ENCODE results near the gene WRAP73.

WRAP73 gene

DNA sequence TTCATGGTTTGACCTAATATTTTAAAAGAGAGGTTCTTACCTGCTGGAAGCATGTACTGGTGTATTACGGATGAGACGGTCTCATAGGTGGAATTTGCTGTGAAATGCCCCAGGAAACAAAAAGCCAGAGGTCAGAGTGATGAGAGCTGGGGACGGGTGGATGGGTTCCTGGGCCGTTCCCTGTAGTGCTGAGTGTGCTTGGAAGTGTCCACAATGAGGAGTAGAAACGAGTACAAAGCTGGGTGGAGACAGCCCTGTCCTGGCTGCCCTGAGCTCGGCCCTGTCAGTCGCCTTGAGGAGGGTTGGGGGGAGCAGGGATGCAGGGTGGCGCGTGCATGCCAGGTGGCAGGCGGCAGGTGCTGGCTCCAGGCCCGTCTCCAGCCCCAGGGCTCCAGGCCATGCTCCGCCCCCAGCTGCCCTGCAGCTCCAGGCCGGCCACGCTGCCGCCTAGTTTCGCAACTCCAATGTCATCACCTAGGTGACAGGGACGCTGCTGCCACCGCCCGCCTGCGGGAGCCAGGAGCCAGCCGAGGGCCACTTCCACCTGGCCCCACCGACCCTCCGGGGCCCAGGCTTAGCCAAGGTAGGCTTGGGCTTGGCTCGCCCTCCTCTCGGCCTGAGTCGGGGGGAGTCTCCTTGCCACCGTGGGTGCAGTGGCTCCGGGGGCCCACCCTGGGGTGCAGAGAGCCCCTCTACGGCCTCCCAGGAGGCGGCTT, 18.8 kb upstream of the WRAP73 start:
- no peak for DNase-seq (ENCODE audit: low read depth)

DNA sequence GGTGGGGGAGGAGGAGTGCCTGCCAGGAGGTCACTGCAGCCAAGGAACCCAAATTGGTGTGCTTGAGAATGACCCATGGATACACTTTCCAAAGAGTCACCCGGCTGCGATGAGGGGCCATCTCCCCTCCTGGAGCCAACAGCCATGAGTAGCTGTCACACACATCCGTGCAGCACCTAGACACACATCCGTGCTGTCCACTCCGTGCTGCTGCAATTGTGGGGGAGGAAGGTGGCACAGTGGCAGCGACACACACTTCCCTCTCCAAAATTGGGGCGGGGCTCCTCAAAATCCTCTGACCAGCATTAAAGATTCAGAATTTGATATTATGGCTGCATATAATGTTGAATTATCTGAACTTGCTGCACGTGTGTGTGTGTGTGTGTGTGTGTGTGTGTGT, 18.2 kb upstream of the WRAP73 start:
- DNase-seq (ENCODE audit: low read depth): no peak

DNA sequence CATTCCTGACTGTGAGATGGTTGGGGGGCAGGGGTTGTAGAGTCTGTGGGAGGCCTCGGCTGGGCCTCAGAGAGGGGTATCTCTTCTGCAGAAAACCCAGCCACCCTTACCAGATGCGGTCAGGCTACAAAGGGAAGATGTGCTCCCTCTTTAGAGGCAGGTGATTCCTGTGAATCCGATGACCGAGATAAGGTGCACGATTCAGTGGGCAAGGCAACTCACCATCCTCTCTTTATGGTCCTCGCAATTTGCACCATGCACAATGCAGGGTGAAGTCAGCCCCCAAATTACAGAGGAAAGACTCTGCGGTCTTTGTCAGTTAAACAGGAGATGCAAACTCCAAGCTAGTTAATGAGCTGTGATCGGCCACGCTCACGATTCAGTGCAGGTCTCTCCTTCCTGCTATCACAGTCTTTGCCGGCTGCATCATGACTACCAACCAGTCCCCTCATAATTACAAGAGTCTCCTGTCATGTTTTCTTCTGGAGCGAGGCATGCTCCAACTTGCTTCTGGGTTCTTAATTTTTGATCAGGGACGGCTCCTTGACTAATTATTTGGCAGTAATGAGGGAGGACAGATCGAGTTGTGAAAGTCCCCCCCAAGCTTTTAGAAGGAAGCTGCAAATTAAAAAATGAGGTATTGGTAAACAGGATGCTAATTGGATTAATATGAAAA, 14.9 kb upstream of the WRAP73 start:
- DNase-seq (ENCODE audit: low read depth): no peak

DNA sequence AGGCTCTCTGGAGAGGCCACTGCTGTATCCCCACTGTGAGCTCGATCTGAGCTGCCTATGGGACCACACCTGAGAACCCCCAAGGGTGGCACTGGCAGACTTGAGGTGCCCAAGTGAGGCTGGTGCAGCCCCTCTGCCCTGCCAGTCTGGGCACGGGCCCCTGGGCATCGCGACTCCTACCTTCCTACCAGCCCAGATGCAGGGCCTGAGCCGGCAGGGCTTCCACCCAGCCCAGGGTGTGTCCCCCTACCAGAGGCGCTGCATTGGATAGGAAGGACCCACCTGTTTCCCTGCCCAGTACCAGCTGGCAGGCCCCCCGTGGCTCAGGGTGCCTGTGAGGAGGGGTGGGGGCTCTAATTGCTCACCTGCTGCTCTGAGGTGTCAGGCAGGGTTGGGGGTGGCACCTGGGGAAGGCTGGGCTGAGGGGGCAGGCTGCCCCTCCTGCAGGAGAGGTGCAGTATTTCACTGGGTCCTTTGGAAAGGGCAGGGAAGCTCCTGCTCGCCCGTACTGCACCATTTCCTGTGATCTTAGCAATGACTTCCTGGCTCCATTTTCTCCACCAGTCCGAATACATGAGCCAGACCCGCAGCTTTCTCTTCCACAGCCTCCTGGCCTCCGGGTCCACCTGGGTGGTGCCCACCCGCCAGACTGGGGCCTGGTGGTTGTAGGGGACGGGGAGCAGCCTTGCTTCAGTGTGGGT, 14.2 kb upstream of the WRAP73 start:
- DNase-seq (ENCODE audit: low read depth): no peak

DNA sequence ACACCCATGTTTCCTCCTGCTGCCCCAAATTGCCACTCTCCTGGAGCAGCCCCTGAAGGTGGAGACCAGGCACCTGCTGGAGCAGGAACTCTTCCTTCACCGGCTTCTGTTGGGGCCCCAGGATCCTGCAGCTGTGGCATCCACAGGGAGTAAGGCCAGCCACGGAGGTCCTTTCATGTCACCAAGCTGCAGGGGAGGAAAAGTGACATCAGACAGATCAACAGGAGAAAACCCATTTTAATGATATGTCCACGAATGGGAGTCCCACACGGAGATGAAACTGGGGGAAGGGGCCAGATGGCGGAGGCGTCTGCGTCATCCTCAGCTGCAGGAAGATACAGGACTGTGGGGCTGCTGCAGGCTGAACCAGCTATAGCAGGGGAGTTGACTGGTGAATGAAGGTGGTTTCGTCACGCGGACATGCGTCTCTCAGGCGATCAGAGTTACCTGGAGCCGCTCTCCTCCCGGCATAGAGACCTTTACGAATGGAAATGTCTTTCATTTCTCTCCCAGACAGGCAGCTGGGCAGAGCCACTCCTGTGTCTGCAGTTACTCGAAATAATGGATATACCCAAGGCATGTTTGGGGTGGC, 12.3 kb upstream of the WRAP73 start:
- DNase-seq (ENCODE audit: low read depth): no peak

DNA sequence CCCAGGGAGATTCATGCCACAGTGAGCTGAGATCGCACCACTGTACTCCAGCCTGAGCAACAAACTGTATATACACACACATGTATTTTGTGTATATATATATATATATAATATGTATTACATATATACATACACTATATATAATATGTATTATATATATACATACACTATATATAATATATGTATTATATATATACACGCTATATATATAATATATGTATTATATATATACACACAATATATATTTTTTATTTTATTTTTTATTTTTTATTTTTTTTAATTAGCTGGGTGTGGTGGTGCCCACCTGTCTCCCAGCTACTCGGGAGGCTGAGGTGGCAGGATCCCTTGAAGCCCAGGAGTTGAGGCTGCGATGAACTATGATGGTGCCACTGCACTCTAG, 11.7 kb upstream of the WRAP73 start:
- DNase-seq (ENCODE audit: low read depth): no peak

DNA sequence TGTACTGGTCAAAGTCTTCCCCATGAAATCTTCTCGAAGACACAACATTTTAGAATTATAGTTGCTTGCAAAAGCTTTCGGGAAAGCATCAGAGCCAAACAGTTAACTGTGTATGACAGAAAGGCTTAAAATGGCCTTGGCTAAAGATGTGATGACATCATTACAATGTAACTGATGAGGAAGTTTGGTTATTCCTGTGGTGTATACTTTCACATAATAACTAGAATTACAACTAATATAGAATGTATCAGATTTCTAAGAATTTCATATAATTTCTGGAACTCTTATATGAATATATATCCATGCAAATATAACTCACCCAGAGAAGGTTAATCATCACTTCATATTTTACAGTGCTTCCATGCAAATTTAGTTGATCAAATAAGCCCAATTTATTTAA, 10.8 kb upstream of the WRAP73 start:
- DNase-seq (ENCODE audit: low read depth): no peak

DNA sequence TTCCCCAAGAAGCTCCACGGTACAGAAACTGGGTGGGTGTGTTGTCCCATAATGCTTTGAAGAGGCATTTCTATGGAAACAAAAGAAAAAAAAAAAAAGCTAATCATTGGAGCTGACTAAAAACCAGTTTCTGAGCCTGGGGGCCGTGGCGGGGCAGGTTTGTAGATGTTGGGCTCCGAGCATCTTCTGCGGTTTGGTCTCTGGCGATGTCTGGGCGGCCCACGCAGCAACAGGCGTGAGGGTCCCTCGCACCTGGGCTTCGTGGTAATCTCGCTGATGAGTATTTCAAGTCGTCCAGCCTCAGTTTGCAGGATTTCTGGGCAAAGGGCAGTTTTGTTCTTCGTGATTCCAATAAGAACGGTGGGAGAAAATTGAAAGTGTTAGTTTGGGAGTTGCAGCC, 9.2 kb upstream of the WRAP73 start:
- DNase-seq (ENCODE audit: low read depth): no peak

DNA sequence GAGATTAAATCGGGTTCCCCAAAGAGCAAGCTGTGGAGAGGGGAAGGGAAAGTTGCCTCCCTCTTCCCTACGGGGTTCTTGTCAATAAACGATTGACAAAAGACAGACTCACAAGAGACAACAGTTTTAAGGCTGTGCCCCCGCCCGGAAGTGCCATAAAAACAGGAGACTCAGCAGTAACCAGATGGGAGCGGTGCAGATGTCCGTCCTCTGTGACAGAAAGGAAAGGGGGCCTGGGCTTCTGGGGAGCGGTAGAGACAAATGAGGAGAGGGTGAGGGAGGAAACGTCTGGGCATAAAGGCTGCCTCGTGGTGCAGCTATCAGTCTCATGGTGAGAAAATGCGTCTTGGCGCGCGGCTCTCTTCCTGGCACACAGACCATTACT, 8.3 kb upstream of the WRAP73 start:
- DNase-seq (ENCODE audit: low read depth): no peak

DNA sequence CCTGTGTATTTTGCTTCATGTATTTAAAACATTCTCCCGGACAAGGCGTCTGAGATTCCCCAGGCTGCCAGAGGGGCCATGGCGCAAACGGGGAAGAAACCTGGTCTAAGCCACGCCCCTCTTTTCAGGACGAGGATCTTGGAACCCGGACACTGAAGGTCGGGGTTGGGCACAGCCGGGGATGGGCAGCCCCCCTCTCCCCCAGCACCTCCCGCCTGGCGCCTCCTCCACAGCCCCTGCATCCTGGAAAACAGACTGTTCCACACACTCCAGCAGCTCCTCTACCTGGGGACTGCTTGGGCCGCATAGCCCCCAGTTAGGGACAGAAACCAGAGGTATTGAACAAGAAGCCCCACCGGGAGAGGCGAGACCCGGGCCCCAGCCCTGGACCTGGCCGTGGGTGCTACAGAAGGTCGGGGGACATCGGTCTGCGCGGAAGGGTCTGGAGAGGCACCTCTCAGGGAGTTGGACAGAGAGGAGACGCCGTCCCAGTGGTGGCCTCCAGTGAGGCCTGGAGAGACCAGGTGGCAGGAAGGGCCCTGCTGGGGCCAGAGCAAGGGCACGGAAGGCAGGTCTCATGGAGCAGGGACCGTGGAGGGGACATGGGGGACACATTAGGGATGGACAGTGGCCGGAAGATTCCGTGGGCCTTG, 7.8 kb upstream of the WRAP73 start:
- DNase-seq (ENCODE audit: low read depth): no peak

DNA sequence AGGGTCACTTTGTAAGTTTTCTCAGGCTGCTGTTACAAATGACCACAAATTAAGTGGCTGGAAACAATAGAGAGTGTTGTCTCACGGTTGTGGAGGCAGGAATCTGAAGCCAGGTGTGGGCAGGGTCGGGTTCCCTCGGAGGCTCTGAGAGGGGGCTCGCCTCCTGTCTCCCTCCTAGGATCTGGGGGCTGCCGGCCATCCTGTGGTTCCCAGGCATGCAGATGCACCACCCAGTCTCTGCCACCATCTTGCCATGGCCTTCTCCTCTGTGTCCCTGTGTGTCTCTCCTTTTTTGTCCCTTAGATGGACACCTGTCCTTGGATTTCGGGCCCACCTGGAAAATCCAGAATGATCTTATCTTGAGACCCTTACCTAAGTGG, 7.2 kb upstream of the WRAP73 start:
- DNase-seq (ENCODE audit: low read depth): no peak

DNA sequence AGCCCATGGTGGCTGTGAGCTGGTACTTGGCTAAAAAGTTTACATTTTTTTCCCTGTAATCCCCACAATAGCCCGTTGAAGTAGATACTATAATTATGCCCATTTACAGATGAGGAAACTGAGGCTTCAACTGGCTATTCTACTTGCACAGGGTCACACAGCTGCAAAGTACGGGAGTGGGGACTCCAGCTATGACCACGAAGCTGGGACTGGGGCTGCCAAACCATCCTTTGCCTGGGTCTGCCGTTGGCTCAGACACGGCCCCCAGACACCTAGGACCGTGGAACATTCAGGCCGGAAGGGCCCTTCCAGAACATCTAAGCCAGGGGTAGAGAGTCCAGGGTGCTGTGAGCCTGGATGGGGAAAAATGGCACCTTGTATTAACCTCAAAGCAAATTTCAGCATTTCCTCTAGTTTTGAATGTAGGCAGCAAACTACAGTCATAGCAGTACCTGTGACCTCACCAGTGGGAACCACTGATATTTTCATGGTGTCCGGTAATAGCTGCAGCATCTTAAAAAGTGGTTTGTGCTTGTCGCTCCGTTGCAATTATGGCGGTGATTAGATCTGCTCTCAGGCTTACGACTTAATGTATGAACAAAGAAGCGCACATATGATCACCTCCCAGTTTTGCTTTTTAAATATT, 6.7 kb upstream of the WRAP73 start:
- no peak for DNase-seq (ENCODE audit: low read depth)

DNA sequence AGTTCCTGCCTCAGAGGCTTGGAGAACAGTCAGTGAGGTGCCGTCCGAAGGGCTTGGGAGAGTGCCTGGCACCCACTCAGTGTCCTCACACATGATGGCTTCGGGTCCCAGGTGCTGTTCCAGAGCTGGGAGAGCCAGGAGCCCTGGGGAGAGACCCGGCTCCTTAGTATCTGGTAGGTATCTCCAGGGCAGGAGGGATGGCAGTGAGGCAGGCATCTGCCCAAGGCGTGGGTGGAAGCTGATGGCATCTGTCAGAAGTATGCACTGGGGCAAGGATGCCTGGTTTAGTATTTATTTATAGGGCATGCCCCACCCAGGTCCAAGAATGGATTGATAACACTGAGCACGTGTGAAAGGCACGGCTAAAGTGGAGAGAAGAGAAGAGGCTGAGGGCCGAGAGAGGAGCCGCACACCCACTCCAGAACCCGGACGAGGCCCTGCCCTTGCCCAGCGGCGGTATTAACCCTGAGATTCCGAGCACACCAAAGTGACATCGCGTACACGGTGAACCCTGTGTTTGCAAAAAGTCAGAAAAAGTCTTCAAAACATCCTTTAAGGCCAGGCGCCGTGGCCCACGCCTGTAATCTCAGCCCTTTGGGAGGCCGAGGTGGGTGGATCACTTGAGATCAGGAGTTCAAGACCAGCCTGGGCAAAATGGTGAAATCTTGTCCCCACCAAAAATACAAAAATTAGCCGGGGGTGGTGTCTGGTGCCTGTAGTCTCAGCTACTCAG, 4.8 kb upstream of the WRAP73 start:
- no peak for DNase-seq (ENCODE audit: low read depth)

DNA sequence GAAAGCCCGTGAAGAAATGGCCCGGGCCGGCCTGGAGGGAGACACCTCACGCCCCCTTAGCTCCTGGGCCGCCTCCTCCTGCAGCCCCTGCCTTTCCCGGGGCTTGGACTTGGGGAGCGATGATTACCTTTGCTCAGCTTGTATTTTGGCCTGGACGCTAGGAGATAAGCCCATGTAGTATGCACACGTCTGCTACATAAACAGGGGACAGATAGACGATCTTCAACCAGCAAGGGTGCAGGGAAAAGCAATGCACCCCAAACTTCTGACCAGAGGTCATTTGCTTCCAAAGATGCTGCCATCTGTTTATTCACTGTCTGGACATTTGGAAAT, 3.3 kb upstream of the WRAP73 start:
- no peak for DNase-seq (ENCODE audit: low read depth)

DNA sequence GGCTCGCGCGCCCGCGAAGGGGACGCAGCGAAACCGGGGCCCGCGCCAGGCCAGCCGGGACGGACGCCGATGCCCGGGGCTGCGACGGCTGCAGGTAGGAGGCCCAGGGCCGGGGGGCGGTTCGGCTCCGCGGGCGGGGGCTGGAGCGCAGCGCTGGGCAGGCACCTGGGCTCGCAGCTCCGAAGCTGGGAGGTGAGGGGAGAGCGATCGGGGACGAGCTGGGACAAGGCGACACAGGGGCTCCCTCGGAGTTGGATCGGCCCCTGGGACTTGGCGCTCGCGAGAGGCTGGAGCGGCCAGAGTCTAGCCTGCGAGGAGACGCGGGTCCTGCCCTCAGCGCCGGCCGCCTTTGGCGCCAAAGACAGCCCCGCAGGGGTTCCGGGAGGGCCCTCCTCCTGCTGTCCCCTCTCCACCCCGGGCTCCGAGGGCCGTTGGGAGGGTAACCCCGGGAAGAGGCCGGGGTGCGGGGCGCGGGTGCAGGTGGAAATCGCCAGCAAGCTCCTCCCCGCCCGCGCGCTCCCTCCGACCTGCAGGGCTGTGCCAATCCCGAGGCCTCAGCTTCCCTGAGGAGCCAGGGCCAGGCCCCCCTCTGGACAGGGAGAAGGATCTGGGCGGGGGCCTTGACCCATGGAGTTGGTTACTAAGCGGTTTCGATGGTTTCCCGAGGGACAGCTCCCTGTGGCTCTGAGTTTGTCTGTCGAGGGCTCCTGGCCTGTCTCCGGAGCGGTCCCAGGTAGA, 2.8 kb upstream of the WRAP73 start:
- no peak for DNase-seq (ENCODE audit: low read depth)

DNA sequence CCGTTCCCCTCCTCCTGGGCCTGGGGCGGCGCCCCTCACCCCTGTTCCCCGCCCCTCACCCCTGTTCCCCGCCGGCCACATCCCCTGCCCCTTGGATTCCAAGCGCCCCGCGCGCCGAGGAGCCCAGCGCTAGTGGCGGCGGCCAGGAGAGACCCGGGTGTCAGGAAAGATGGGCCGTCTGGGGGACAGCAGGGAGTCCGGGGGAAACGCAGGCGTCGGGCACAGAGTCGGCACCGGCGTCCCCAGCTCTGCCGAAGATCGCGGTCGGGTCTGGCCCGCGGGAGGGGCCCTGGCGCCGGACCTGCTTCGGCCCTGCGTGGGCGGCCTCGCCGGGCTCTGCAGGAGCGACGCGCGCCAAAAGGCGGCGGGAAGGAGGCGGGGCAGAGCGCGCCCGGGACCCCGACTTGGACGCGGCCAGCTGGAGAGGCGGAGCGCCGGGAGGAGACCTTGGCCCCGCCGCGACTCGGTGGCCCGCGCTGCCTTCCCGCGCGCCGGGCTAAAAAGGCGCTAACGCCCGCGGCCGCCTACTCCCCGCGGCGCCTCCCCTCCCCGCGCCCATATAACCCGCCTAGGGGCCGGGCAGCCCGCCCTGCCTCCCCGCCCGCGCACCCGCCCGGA, 2.1 kb upstream of the WRAP73 start, which contains the start of gene TP73:
Gene TP73 (plus strand): TSS at position 587 of the 618 bp plus-strand sequence. CDS start 29,850 bp downstream, outside the sequence.
- no peak for DNase-seq (ENCODE audit: low read depth)

DNA sequence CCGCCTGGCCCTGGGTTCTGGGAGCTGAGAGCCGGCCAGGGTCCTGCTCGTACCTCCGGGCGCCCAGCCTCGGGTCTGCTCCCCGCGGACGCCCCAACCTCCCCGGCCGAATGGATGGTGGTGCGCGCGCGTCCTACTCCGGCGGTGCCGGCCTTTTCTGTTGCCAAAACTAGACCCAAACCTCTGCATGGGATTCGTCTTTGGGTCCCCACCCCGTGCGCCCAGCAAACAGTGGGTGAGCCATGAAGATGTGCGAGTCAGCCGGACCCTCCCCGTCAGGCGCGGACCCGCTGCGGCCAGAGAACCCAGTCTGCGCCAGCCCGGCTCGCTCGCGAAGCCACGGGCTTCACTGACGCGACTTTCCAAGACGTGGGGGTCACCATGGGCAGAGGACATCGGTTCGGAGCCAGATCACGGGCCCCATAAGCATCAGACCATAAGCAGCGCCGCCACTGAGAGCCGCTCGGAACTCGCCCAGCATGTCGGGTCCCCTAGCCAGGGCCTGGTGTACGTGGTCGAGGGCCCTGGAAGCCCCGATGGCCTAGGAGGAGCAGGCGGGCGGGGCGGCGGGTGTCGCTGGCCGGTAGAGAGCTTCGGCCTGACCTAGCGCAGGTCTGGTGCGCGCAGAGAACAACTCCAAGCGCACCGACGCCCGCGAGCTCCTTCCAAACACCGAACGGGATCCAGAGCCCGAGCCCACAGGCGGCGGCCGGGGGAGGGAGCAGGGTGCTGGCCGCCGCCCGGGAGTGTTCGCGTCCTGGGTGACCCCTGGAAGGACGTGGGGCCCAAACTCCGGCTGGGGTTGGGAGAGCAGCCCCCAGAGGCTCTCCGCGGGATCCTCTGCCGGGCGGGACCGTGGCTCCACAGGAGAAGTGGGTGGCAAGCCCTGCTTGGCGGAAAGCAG, 1.4 kb upstream of the WRAP73 start:
- DNase-seq (ENCODE audit: low read depth): no peak

DNA sequence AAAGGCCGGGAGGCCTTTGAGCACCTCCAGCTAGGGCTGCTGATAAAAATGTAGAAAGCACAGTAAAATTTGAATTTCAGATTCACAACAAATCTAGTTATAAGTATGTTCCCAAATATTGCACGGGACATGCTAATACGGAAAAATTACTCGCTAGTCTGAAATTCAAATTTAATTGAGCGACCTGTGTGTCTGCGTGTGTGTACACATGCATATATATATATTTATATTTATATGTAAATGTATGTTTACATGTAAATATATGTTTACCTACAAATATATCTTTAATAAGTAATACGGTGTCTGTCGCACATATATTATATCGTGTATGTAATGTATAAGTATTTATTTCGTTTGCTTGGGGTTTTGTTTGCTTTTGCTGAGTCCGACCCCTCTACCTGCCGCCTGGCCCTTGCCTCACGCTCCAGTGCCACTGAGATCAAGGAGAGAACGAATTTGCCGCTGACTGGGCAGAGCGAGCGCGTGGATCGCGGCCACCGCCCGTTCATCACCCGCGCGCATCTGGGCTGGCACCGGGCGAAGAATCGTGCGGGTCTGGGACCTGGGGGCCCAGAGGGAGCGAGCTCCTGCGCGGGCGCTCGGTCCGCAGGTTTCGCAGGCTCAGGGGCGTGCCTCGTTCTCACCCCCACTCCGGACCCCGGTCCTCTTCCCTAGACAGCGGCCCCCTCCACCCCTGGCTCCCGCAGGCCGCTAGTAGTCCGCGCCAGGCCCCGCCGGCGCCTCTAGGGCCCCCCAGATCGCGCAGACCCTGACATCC, 534 bp upstream of the WRAP73 start:
- no peak for DNase-seq (ENCODE audit: low read depth)
